Uterus (tissue), 2 donors: ENCODE results near the gene KIF26B.

Experiments
- CTCF ChIP-seq, 4 experiments: fragments of 200-600 bp in 2 of 4; fragments of 450-650 bp in 2 of 4; sonication (generic) in 2 of 4; IDR thresholded peaks; one replicate each; pipeline ENCODE4 v1.5.1; 2016 to 2019; ENCODE audit warnings: antibody characterized with exemption in 4 of 4, mild to moderate bottlenecking in 2 of 4, moderate library complexity in 1 of 4
- POLR2A ChIP-seq, 2 donors: fragments of 450-650 bp; IDR thresholded peaks; one replicate each; pipeline ENCODE4 v1.6.1; 2016; ENCODE audit warnings: antibody characterized with exemption in 2 of 2, mild to moderate bottlenecking in 1 of 2, moderate library complexity in 1 of 2

DNA sequence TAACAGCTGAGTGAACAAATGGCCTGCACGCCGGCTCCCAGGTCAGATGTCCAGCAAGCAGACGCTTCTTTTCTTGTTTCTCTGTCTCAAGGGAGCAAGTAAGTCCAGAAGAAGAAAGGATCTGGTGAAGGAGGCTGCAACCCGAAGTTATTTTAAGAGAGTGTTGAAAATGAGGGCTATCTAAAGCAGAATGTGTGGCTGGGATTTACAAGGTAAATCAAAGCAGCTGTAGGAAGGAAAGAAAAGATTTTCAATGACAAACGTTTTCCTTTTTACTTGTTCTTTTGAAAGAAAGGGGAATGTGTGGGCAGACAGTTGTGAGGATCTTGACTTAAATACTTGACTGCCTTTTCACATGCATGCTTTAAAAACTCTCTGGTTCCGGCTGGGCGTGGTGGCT is 311.5 kb downstream of the KIF26B start:
- TF ChIP-seq CTCF (IDR thresholded peaks at IDR 0.05) (no peak), POLR2A (IDR thresholded peaks at IDR 0.05) (no peak)
